GM12878 (cell line): ENCODE measurements around the gene MICAL3. TPM values are rescaled to one million over a fixed set of nuclear protein-coding genes. Genes with fewer than 3 reads are reported as not detected.

ENCODE experiments used
- ATAC-seq: fragments of 200-7000 bp; cut with Tn5 transposase; 3 replicates; pipeline ENCODE4 v1.9.1; 2020; ENCODE audit warnings: mild to moderate bottlenecking, moderate library complexity
- BruUV-seq: library from RNA; stranded (reverse); fragments of 400-500 nt; replicated peaks from 2 replicates; lab custom pipeline; 2021; lab: Mats Ljungman, UMichigan
- CTCF ChIA-PET: fragments of 300-600 bp; sonication (Branson Sonifier 250); formaldehyde crosslinking; extraction: SDS; loops from one replicate; lab custom pipeline; 2021; ENCODE audit warnings: inconsistent platforms; lab: Yijun Ruan, JAX
- POLR2A ChIA-PET: fragments of 350-600 bp; formaldehyde crosslinking; extraction: SDS; loops from one replicate; lab custom pipeline; 2021; ENCODE audit warnings: inconsistent platforms; lab: Charles Lee
- RAD21 ChIA-PET: fragments of 300-600 bp; sonication (Branson Sonifier 250); formaldehyde crosslinking; loops from one replicate; lab custom pipeline; 2023; ENCODE audit warnings: antibody characterized with exemption; ENCODE audit not compliant: unreplicated experiment; lab: Charles Lee
- SMC1A ChIA-PET: fragments of 300-600 bp; sonication (Branson Sonifier 250); formaldehyde crosslinking; loops from one replicate; lab custom pipeline; 2023; ENCODE audit not compliant: unreplicated experiment, uncharacterized antibody; lab: Charles Lee
- DNase-seq: peaks from one replicate; pipeline ENCODE4 v3.0.0-alpha.2; 2011; ENCODE audit warnings: low read depth, low spot score
- FAIRE-seq: peaks from 3 replicates; lab custom pipeline; 2011; peaks lifted over from hg19 to GRCh38; lab: Jason Lieb, UNC
- H2AFZ ChIP-seq: 2 replicates; pipeline ENCODE4 v1.6.0; 2011; ENCODE audit warnings: low read depth, low read length, control low read depth; ENCODE audit not compliant: control insufficient read depth
- H3K27ac ChIP-seq: 2 replicates; pipeline ENCODE4 v1.5.1; 2011; ENCODE audit warnings: control low read depth; ENCODE audit not compliant: control insufficient read depth, insufficient read depth
- H3K27me3 ChIP-seq, 2 experiments: replicated peaks in 1 of 2; 2 replicates each; pipeline versions ENCODE4 v1.6.0 to v1.6.1; 2011; ENCODE audit warnings: low read length in 1 of 2; ENCODE audit not compliant: control insufficient read depth in 2 of 2, insufficient read depth in 2 of 2
- H3K36me3 ChIP-seq, 2 experiments: 2 replicates each; pipeline ENCODE4 v1.5.1; 2011; ENCODE audit warnings: low read length in 1 of 2; ENCODE audit not compliant: control insufficient read depth in 2 of 2, insufficient read depth in 2 of 2
- H3K4me1 ChIP-seq: 2 replicates; pipeline ENCODE4 v1.6.1; 2011; ENCODE audit warnings: mild to moderate bottlenecking, low read length, moderate library complexity, mixed read lengths; ENCODE audit not compliant: control insufficient read depth, insufficient read depth
- H3K4me2 ChIP-seq: 2 replicates; pipeline ENCODE4 v1.6.0; 2011; ENCODE audit warnings: control low read depth; ENCODE audit not compliant: control insufficient read depth, insufficient read depth
- H3K4me3 ChIP-seq: fragments of 200-600 bp; sonication (generic); 2 replicates; pipeline ENCODE4 v1.5.1; 2016
- H3K79me2 ChIP-seq: 2 replicates; pipeline ENCODE4 v1.6.0; 2011; ENCODE audit warnings: low read length; ENCODE audit not compliant: control insufficient read depth, insufficient read depth
- H3K9ac ChIP-seq: 2 replicates; pipeline ENCODE4 v1.8.0; 2011; ENCODE audit warnings: low read length, control low read depth, mixed read lengths; ENCODE audit not compliant: control insufficient read depth, insufficient read depth
- H3K9me3 ChIP-seq: replicated peaks from 3 replicates; pipeline ENCODE4 v1.5.1; 2011; ENCODE audit warnings: mild to moderate bottlenecking, low read length; ENCODE audit not compliant: control insufficient read depth, insufficient read depth
- H4K20me1 ChIP-seq: 2 replicates; pipeline ENCODE4 v1.6.0; 2011; ENCODE audit not compliant: control insufficient read depth, insufficient read depth
- BHLHE40 ChIP-seq, 2 experiments: fragments of 450-650 bp in 1 of 2; IDR thresholded peaks; 2 replicates each; pipeline ENCODE4 v1.6.1; 2011 to 2017; ENCODE audit warnings: low read depth in 2 of 2, borderline replicate concordance in 1 of 2, improper control_type of control experiment in 1 of 2, low read length in 1 of 2, mild to moderate bottlenecking in 1 of 2
- CEBPZ ChIP-seq: fragments of 150-350 bp; IDR thresholded peaks from 2 replicates; pipeline ENCODE4 v1.6.1; 2016; ENCODE audit warnings: low read depth, low read length
- EGR1 ChIP-seq, 2 experiments: IDR thresholded peaks; 1 replicate in 1 of 2; 2 replicates in 1 of 2; pipeline ENCODE4 v1.6.1; 2011 to 2012; ENCODE audit warnings: low read depth in 2 of 2, low read length in 2 of 2, borderline replicate concordance in 1 of 2, mild to moderate bottlenecking in 1 of 2, moderate library complexity in 1 of 2
- GATAD2B ChIP-seq: fragments of 450-650 bp; conservative IDR thresholded peaks from 2 replicates; pipeline ENCODE4 v1.6.1; 2017; ENCODE audit warnings: low read depth, mild to moderate bottlenecking, moderate library complexity
- LARP7 ChIP-seq: fragments of 450-650 bp; IDR thresholded peaks from 2 replicates; pipeline ENCODE4 v1.6.1; 2017; ENCODE audit warnings: mild to moderate bottlenecking
- POU2F2 ChIP-seq: IDR thresholded peaks from 3 replicates; pipeline ENCODE4 v1.6.1; 2011; ENCODE audit warnings: low read depth, mild to moderate bottlenecking, low read length, borderline replicate concordance
- RELB ChIP-seq: fragments of 450-650 bp; IDR thresholded peaks from 2 replicates; pipeline ENCODE4 v1.6.1; 2017; ENCODE audit warnings: low read depth, mild to moderate bottlenecking, moderate library complexity
- SKIL ChIP-seq: fragments of 450-650 bp; IDR thresholded peaks from 2 replicates; pipeline ENCODE4 v1.6.1; 2017; ENCODE audit warnings: mild to moderate bottlenecking, low read depth, inconsistent platforms; ENCODE audit not compliant: poor library complexity, severe bottlenecking
- WGBS: methylation state at CpG from one replicate; pipeline ENCODE4 v1.1.6; 2016; ENCODE audit warnings: low lambda C conversion rate; ENCODE audit not compliant: insufficient replicate concordance, insufficient coverage; ENCODE audit errors: missing lambda C conversion rate; 5-methylcytosine and 5-hydroxymethylcytosine counted together
- in situ Hi-C: fragments of 300-500 bp; cut with MboI; formaldehyde crosslinking; loops from 9 replicates; pipeline ENCODE4 v1.14.3; 2018; ENCODE audit warnings: mixed read lengths
- intact Hi-C: fragments of 100-400 bp; cut with micrococcal nuclease; formaldehyde crosslinking; loops from one replicate; pipeline ENCODE4 v1.14.2; 2022; ENCODE audit not compliant: unreplicated experiment
- polyA plus RNA-seq, 11 experiments: library from polyadenylated mRNA; depleted of rRNA in 4 of 11; unstranded in 6 of 11; stranded (reverse) in 5 of 11; fragments of >200 nt; fragmentation: Nextera tagmentation in 4 of 11; fragmentation: Illumina TruSeq in 1 of 11; extraction: Ambion mirVana in 4 of 11; extraction: Trizol in 1 of 11; gene quantifications; 1 replicate in 1 of 11; 2 replicates in 10 of 11; pipeline versions ENCODE4 v1.2.1 to v1.2.3, GENCODE V29; 2011 to 2016; ENCODE audit warnings: inconsistent platforms in 2 of 11, missing spikeins in 2 of 11, low read depth in 1 of 11
- total RNA-seq, 4 experiments: library from RNA; depleted of rRNA in 3 of 4; stranded (reverse); fragments of >200 nt in 3 of 4; fragmentation: Illumina TruSeq in 1 of 4; extraction: Trizol in 1 of 4; gene quantifications; 2 replicates each; pipeline versions ENCODE4 v1.2.1 to v1.2.3, GENCODE V29; 2013 to 2021
- TF ChIP-seq, protein P1 (sequence below): fragments of 450-650 bp; conservative IDR thresholded peaks from 2 replicates; pipeline ENCODE4 v1.6.1; 2017; ENCODE audit warnings: mild to moderate bottlenecking, moderate library complexity

The MICAL3 gene
- total and polyA plus RNA-seq, 10 of the 15 experiments (the other 5 are each of a cell fraction or from before 2014, with no cell fraction given): 2.6 to 92.2 (median 24.0) TPM

DNA sequence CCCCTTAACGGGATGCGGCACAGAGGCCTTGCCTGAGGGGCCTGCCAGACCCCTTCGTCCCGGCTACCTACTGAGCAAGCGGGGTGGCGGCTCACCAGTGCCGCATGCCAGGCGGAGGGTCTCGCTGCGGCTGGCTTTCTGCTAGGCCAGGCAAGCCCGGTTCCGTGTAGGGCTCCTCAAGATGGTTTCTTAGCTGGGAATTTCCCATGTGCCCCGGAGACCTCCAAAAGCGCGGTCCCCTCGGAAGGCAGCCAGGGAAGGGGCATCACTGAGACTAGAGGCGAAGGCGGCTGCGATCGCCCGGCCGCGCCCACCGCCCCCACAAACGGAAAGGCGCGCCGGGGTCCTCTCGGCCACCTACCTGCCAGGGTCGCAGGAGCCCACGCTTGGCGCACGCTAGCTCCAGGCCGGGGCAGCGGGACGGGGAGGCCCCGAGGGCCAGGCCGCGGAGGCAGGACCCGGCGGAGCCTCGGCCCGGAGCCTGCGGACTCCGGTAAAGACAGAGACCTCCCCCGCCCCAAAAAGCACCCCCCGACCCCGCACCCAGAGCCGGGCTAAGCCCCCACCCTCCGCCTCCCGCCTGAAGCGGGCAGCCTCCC is 23.8 kb downstream of the MICAL3 start:
- no peak for DNase-seq
- ChIA-PET POLR2A (interaction anchor here (0.6 to 1.6 kb wide), 8 partner anchors 11 to 78 kb away, joined by 3 to 7 read pairs (median 4); partner anchors contain the start of gene PEX26), RAD21 (interaction anchor here (1.0 to 3.7 kb wide), 12 partner anchors 10 to 228 kb away, joined by 3 to 39 read pairs (median 6); partner anchors contain the start of genes MICAL3 and PEX26)
- no peaks in the 10 kb centered on the region for H4K20me1 ChIP-seq
- H3K4me3 ChIP-seq: peak overlapping the region; percentile 78
- H3K4me1 ChIP-seq: peaks cover 36% of the 10 kb centered on the region
- WGBS: 2% methylated on average over 50 of the region's 52 CpGs
- peak overlapping the region; percentile 87 for H3K27ac ChIP-seq
- H3K4me2 ChIP-seq: peak overlapping the region; percentile 85
- peak; percentile 28; the same call in 1 of the 3 replicates for TF ChIP-seq POU2F2
- no peak for TF ChIP-seq CEBPZ
- peak; percentile 14; the same call in 1 of the 2 replicates for TF ChIP-seq GATAD2B
- TF ChIP-seq SKIL: no peak
- peak in 1 of 2 experiments; percentile 3; a peak in 1 of 4 replicates for TF ChIP-seq BHLHE40 (IDR thresholded peaks at IDR 0.05; ENCODE audit: borderline replicate concordance in 1 of 2, low read depth in 2 of 2, low read length in 1 of 2)
- peak; percentile 13; the same call in 1 of the 2 replicates for TF ChIP-seq LARP7
- TF ChIP-seq, protein P1, sequence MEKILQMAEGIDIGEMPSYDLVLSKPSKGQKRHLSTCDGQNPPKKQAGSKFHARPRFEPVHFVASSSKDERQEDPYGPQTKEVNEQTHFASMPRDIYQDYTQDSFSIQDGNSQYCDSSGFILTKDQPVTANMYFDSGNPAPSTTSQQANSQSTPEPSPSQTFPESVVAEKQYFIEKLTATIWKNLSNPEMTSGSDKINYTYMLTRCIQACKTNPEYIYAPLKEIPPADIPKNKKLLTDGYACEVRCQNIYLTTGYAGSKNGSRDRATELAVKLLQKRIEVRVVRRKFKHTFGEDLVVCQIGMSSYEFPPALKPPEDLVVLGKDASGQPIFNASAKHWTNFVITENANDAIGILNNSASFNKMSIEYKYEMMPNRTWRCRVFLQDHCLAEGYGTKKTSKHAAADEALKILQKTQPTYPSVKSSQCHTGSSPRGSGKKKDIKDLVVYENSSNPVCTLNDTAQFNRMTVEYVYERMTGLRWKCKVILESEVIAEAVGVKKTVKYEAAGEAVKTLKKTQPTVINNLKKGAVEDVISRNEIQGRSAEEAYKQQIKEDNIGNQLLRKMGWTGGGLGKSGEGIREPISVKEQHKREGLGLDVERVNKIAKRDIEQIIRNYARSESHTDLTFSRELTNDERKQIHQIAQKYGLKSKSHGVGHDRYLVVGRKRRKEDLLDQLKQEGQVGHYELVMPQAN: 0 out of 2 replicates have a peak, but pooled peaks have one; percentile 37
- TF ChIP-seq EGR1 (IDR thresholded peaks at IDR 0.05; ENCODE audit: borderline replicate concordance in 1 of 2, low read depth in 2 of 2, low read length in 2 of 2): peak in 1 of 2 experiments; percentile 68; a peak in 1 of 3 replicates
- TF ChIP-seq RELB: 0 out of 2 replicates have a peak, but pooled peaks have one; percentile 16
- TF ChIP-seq, all 136 proteins: peak for 7
- FAIRE-seq (no peak), ATAC-seq (peak; percentile 7)
- BruUV-seq: no TSS peak
- Histone ChIP-seq H3K9me3 (no peaks in the 10 kb centered on the region), H3K79me2 (peaks cover 39% of the 10 kb centered on the region), H3K9ac (peak overlapping the region; percentile 83), H2AFZ (no peak overlapping the region), H3K36me3 (no peaks in the 10 kb centered on the region), H3K27me3 (no peaks in the 10 kb centered on the region)
- intact Hi-C loops: loop anchor here (1.0 to 2.0 kb wide), 3 partner anchors 26 to 76 kb away; no protein-coding TSS in a partner anchor
- ChIA-PET SMC1A (interaction anchor here (0.5 to 7.6 kb wide), 13 partner anchors 10 to 150 kb away, joined by 3 to 59 read pairs (median 4); partner anchors contain the start of genes PEX26 and USP18), CTCF (interaction anchor here (0.9 to 5.0 kb wide), 9 partner anchors 10 to 171 kb away, joined by 3 to 58 read pairs (median 6); partner anchors contain the start of gene PEX26)
- in situ Hi-C loops: no loop called here
